SK-N-SH treated with all-trans-retinoic acid at 6 μM for 48 hours (cell line): ENCODE measurements around the gene IFT25.

Experiments used
- ATAC-seq: fragments of 200-7000 bp; cut with Tn5 transposase; 3 replicates; pipeline ENCODE4 v1.9.1; 2020; ENCODE audit warnings: mild to moderate bottlenecking, moderate library complexity
- BACH2 ChIP-seq: fragments of 250-450 bp; sonication (Bioruptor Pico); IDR thresholded peaks from 2 replicates; pipeline ENCODE4 v1.9.0; 2021; ENCODE audit warnings: mild to moderate bottlenecking, borderline replicate concordance
- CREB5 ChIP-seq: fragments of 250-450 bp; sonication (Bioruptor Pico); IDR thresholded peaks from 2 replicates; pipeline ENCODE4 v1.5.1; 2020; ENCODE audit warnings: low read depth, mild to moderate bottlenecking, moderate library complexity
- CSDC2 ChIP-seq: fragments of 250-450 bp; sonication (Bioruptor Pico); IDR thresholded peaks from 2 replicates; pipeline ENCODE4 v1.5.0; 2020; ENCODE audit warnings: mild to moderate bottlenecking, moderate library complexity
- ESRRG ChIP-seq: fragments of 250-450 bp; sonication (Bioruptor Pico); IDR thresholded peaks from 2 replicates; pipeline ENCODE4 v1.6.1; 2021; ENCODE audit warnings: mild to moderate bottlenecking
- GLIS3 ChIP-seq: fragments of 250-450 bp; sonication (Bioruptor Pico); IDR thresholded peaks from 2 replicates; pipeline ENCODE4 v1.5.0; 2020; ENCODE audit warnings: mild to moderate bottlenecking, moderate library complexity
- ISL1 ChIP-seq: fragments of 250-450 bp; sonication (Bioruptor Pico); IDR thresholded peaks from 2 replicates; pipeline ENCODE4 v2.1.2; 2022; ENCODE audit warnings: mild to moderate bottlenecking, moderate library complexity
- OSR1 ChIP-seq: fragments of 250-450 bp; sonication (Bioruptor Pico); IDR thresholded peaks from 2 replicates; pipeline ENCODE4 v1.8.0; 2022; ENCODE audit warnings: moderate library complexity, mild to moderate bottlenecking, inconsistent platforms
- PATZ1 ChIP-seq: fragments of 250-450 bp; sonication (Bioruptor Pico); IDR thresholded peaks from 2 replicates; pipeline ENCODE4 v1.8.0; 2020; ENCODE audit warnings: mild to moderate bottlenecking, moderate library complexity, borderline replicate concordance
- POU6F1 ChIP-seq: fragments of 250-450 bp; sonication (Bioruptor Pico); IDR thresholded peaks from 2 replicates; pipeline ENCODE4 v1.8.0; 2021; ENCODE audit warnings: low read depth, mild to moderate bottlenecking, moderate library complexity, borderline replicate concordance
- PPARA ChIP-seq: fragments of 250-450 bp; sonication (Bioruptor Pico); IDR thresholded peaks from 2 replicates; pipeline ENCODE4 v1.5.0; 2020; ENCODE audit warnings: mild to moderate bottlenecking, borderline replicate concordance
- RARB ChIP-seq: fragments of 250-450 bp; sonication (Bioruptor Pico); IDR thresholded peaks from 2 replicates; pipeline ENCODE4 v1.8.0; 2021; ENCODE audit warnings: mild to moderate bottlenecking, moderate library complexity
- SNAI2 ChIP-seq: fragments of 250-450 bp; sonication (Bioruptor Pico); IDR thresholded peaks from 2 replicates; pipeline ENCODE4 v1.5.0; 2020; ENCODE audit warnings: mild to moderate bottlenecking, moderate library complexity
- TCF4 ChIP-seq: fragments of 250-450 bp; sonication (Bioruptor Pico); IDR thresholded peaks from 2 replicates; pipeline ENCODE4 v1.8.0; 2021; ENCODE audit warnings: mild to moderate bottlenecking, moderate library complexity, borderline replicate concordance
- TOX ChIP-seq: fragments of 250-450 bp; sonication (Bioruptor Pico); IDR thresholded peaks from 2 replicates; pipeline ENCODE4 v1.8.0; 2021; ENCODE audit warnings: mild to moderate bottlenecking, moderate library complexity, borderline replicate concordance
- TSHZ2 ChIP-seq: fragments of 250-450 bp; sonication (Bioruptor Pico); IDR thresholded peaks from 2 replicates; pipeline ENCODE4 v1.5.0; 2020; ENCODE audit warnings: mild to moderate bottlenecking, moderate library complexity
- ZC3H10 ChIP-seq: fragments of 250-450 bp; sonication (Bioruptor Pico); IDR thresholded peaks from 2 replicates; pipeline ENCODE4 v1.5.1; 2021; ENCODE audit warnings: mild to moderate bottlenecking, moderate library complexity
- ZFP3 ChIP-seq: fragments of 250-450 bp; sonication (Bioruptor Pico); IDR thresholded peaks from 2 replicates; pipeline ENCODE4 v1.5.0; 2020; ENCODE audit warnings: mild to moderate bottlenecking, moderate library complexity
- ZFP30 ChIP-seq: fragments of 450-650 bp; formaldehyde crosslinking; IDR thresholded peaks from 2 replicates; pipeline ENCODE4 v1.5.0; 2022; ENCODE audit warnings: mild to moderate bottlenecking, moderate library complexity
- ZNF565 ChIP-seq: fragments of 450-650 bp; formaldehyde crosslinking; conservative IDR thresholded peaks from 2 replicates; pipeline ENCODE4 v1.5.0; 2020; ENCODE audit warnings: low read depth, mild to moderate bottlenecking, moderate library complexity
- ZNF70 ChIP-seq: fragments of 450-650 bp; formaldehyde crosslinking; IDR thresholded peaks from 2 replicates; pipeline ENCODE4 v1.5.0; 2020; ENCODE audit warnings: mild to moderate bottlenecking, moderate library complexity
- ZNF8 ChIP-seq: fragments of 450-650 bp; formaldehyde crosslinking; IDR thresholded peaks from 2 replicates; pipeline ENCODE4 v1.5.0; 2020; ENCODE audit warnings: mild to moderate bottlenecking, moderate library complexity
- TF ChIP-seq, protein P1 (sequence below): fragments of 250-450 bp; sonication (Bioruptor Pico); IDR thresholded peaks from 2 replicates; pipeline ENCODE4 v1.5.1; 2021; ENCODE audit warnings: mild to moderate bottlenecking, moderate library complexity

The IFT25 gene

GRCh38 chr1:53906121-53906520 is 39.4 kb downstream of the IFT25 start (continued):
- TF ChIP-seq CREB5 (CRISPR knock-in tag) (no peak), SNAI2 (CRISPR knock-in tag) (no peak), PATZ1 (CRISPR knock-in tag) (no peak), TOX (no peak), ISL1 (CRISPR knock-in tag) (no peak)
- TF ChIP-seq, all 23 proteins: peak for 0

DNA sequence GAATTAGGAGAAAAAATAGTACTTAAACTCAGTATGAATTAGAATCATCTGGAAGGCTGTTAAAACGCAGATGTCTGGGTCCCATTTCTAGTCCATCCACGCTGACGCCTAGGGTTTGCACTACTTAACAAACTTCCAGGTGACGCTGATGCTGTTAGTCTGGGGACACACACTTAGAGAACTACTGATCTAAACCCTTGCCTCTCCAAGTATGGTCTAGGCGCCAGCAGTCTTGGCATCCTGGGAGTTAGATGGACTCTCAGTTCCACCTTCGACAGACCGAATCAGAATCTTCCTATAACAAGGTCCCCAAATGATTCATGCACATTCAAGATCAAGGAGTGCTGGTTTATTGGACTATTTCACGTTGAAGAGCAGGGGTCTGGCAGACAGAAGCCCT is 40.0 kb downstream of the IFT25 start:
- no peak for TF ChIP-seq ZFP3 (CRISPR knock-in tag)
- TF ChIP-seq, all 23 proteins: peak for 0
- ATAC-seq, result no peak

DNA sequence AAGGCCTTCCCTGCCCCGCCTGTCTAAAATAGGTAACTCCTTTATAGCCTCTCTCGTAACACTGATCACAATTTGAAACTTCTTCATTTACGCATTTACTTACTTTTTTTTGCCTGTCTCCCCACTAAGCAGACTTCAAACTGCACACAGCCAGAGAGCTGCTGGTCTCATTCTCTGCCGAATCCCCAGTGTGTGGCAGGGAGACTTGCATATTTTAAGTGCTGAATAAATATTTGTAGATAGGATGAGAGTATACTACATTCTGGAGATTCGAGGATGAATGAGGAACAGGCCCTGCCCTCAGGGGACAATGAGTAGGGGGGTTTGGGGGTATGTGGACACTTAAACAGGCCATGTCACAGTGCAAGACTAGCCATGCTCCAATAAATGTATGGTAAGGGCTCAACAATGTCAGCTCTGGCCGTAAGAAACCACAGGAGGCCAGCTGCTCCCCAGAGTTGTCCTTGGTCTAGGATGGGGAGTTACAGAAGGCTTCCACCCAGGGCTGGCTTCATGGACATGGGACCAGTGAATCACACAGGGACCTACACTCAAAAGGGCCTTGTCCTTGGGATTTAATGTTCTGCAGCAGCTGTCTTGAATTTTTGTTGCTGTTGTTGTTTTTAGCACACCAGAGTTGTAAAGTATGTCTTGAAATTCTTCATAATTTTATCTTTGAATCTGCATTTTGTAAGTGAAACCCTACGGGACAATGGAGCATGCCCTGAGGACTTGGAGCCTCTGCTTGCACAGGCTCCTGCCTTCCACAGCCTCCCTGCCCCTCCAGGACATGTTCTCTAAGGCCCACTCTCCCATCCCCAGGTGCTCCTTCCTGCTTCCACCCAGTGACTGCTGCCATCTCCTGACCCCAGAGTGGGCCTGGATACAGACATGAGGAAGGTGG is 43.0 kb downstream of the IFT25 start:
- TF ChIP-seq, protein P1, sequence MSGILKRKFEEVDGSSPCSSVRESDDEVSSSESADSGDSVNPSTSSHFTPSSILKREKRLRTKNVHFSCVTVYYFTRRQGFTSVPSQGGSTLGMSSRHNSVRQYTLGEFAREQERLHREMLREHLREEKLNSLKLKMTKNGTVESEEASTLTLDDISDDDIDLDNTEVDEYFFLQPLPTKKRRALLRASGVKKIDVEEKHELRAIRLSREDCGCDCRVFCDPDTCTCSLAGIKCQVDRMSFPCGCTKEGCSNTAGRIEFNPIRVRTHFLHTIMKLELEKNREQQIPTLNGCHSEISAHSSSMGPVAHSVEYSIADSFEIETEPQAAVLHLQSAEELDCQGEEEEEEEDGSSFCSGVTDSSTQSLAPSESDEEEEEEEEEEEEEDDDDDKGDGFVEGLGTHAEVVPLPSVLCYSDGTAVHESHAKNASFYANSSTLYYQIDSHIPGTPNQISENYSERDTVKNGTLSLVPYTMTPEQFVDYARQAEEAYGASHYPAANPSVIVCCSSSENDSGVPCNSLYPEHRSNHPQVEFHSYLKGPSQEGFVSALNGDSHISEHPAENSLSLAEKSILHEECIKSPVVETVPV, result no peak
- TF ChIP-seq CSDC2 (CRISPR knock-in tag) (no peak), TCF4 (CRISPR knock-in tag) (no peak), ZFP30 (no peak), OSR1 (no peak), GLIS3 (CRISPR knock-in tag) (no peak), ZC3H10 (CRISPR knock-in tag) (no peak), ZNF565 (CRISPR knock-in tag) (no peak), ESRRG (CRISPR knock-in tag) (no peak), SNAI2 (CRISPR knock-in tag) (no peak), PPARA (CRISPR knock-in tag) (no peak), PATZ1 (CRISPR knock-in tag) (no peak), POU6F1 (CRISPR knock-in tag) (no peak), BACH2 (CRISPR knock-in tag) (no peak), ZFP3 (CRISPR knock-in tag) (no peak), ZNF70 (CRISPR knock-in tag) (no peak)
- ATAC-seq, result no peak

DNA sequence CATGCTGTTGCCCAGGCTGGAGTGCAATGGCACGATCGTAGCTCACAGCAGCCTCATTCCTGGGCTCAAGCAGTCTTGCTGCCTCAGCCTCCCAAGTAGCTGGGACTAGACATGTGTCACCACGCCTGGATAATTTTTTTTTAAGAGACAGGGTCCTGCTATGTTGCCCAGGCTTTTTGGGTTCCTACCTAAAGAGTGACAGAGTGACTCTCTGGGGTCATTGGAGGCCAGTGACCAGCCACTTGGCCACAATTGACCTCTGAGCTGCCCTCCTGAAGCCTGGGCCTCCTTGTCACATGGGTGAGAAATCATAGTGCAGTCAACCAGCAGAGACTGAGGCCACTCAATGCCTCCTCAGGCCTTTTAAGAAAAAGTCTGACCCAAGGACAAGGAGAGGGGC is 45.8 kb downstream of the IFT25 start:
- ATAC-seq, result no peak
- no peak for TF ChIP-seq TSHZ2 (CRISPR knock-in tag)
- no peak for TF ChIP-seq PPARA (CRISPR knock-in tag)
- no peak for TF ChIP-seq ZNF8
- no peak for TF ChIP-seq RARB
- TF ChIP-seq ZFP30, result no peak
- TF ChIP-seq CSDC2 (CRISPR knock-in tag), result no peak
- TF ChIP-seq ZC3H10 (CRISPR knock-in tag), result no peak
- TF ChIP-seq POU6F1 (CRISPR knock-in tag), result no peak
- TF ChIP-seq ZNF565 (CRISPR knock-in tag), result no peak
